K562 (cell line): ENCODE data around the gene CD40. TPM values are rescaled to one million over a fixed set of nuclear protein-coding genes. Genes with fewer than 3 reads are reported as not detected.
A peak's percentile ranks its signal among the peaks of the same experiment; 100 is the strongest.

Experiments
- ATAC-seq: fragments of 200-7000 bp; cut with Tn5 transposase; 3 replicates; pipeline ENCODE4 v1.9.1; 2020; ENCODE audit warnings: moderate library complexity
- BruUV-seq: library from RNA; stranded (reverse); fragments of 400-500 nt; replicated peaks from 2 replicates; lab custom pipeline; 2021; lab: Mats Ljungman, UMichigan
- CTCF ChIA-PET: fragments of 300-600 bp; formaldehyde crosslinking; extraction: SDS; loops from one replicate; lab custom pipeline; 2021; ENCODE audit warnings: low intra/inter-chr PET ratio; lab: Yijun Ruan, JAX
- POLR2A ChIA-PET: fragments of 300-600, 350-650 bp; sonication (Branson Sonifier 250); formaldehyde crosslinking; extraction: SDS; loops from one replicate; lab custom pipeline; 2021; ENCODE audit warnings: antibody characterized with exemption, inconsistent platforms; lab: Yijun Ruan, JAX
- DNase-seq, 4 experiments: peaks; one replicate each; pipeline versions ENCODE4 v3.0.0 to v3.0.0-alpha.2; 2011 to 2018; ENCODE audit warnings: low spot score in 3 of 4, mixed read lengths in 3 of 4; ENCODE audit errors: extremely low read depth in 1 of 4
- FAIRE-seq: peaks from 2 replicates; lab custom pipeline; 2011; peaks lifted over from hg19 to GRCh38; lab: Jason Lieb, UNC
- H2AFZ ChIP-seq: 2 replicates; pipeline ENCODE4 v1.6.0; 2011; ENCODE audit warnings: low read depth, low read length, control low read depth, inconsistent platforms
- H3K27ac ChIP-seq: fragments of 200-600 bp; 3 replicates; pipeline ENCODE4 v1.8.0; 2011; ENCODE audit warnings: low read depth, mild to moderate bottlenecking, control low read depth, inconsistent platforms, low read length, moderate library complexity, mixed read lengths; ENCODE audit errors: extremely low read depth
- H3K27me3 ChIP-seq, 2 experiments: fragments of 300-600 bp in 1 of 2; 2 replicates in 1 of 2; 3 replicates in 1 of 2; pipeline versions ENCODE4 v1.6.0 to v1.8.0; 2011; ENCODE audit warnings: inconsistent platforms in 2 of 2, low read length in 2 of 2, mild to moderate bottlenecking in 1 of 2, mixed read lengths in 1 of 2, moderate library complexity in 1 of 2; ENCODE audit not compliant: control insufficient read depth in 2 of 2, insufficient read depth in 2 of 2
- H3K36me3 ChIP-seq: fragments of 300-600 bp; 3 replicates; pipeline ENCODE4 v1.8.0; 2011; ENCODE audit warnings: mild to moderate bottlenecking, low read length, inconsistent platforms; ENCODE audit not compliant: control insufficient read depth, insufficient read depth
- H3K4me1 ChIP-seq, 2 experiments: fragments of 200-600 bp in 1 of 2; replicated peaks in 1 of 2; 2 replicates in 1 of 2; 3 replicates in 1 of 2; pipeline versions ENCODE4 v1.5.1 to v1.8.0; 2011; ENCODE audit warnings: inconsistent platforms in 2 of 2, low read length in 2 of 2, mild to moderate bottlenecking in 1 of 2, mixed read lengths in 1 of 2, moderate library complexity in 1 of 2; ENCODE audit not compliant: control insufficient read depth in 2 of 2, insufficient read depth in 2 of 2
- H3K4me2 ChIP-seq: 2 replicates; pipeline ENCODE4 v1.6.1; 2011; ENCODE audit warnings: low read length, control low read depth, inconsistent platforms, mixed read lengths; ENCODE audit not compliant: insufficient read depth
- H3K4me3 ChIP-seq: fragments of 200-600 bp; sonication (generic), shearing (Covaris generic); 2 replicates; pipeline ENCODE4 v1.5.1; 2016; ENCODE audit warnings: control low read depth, inconsistent platforms
- H3K79me2 ChIP-seq: fragments of 200-600 bp; 3 replicates; pipeline ENCODE4 v1.8.0; 2011; ENCODE audit warnings: low read length, inconsistent platforms; ENCODE audit not compliant: control insufficient read depth, insufficient read depth
- H3K9ac ChIP-seq, 2 experiments: 2 replicates each; pipeline versions ENCODE4 v1.6.0 to v1.6.1; 2011; ENCODE audit warnings: low read depth in 2 of 2, low read length in 2 of 2, control low read depth in 1 of 2, inconsistent platforms in 1 of 2, mild to moderate bottlenecking in 1 of 2, mixed read lengths in 1 of 2; ENCODE audit not compliant: insufficient read depth in 1 of 2
- H3K9me1 ChIP-seq: one replicate; pipeline ENCODE4 v1.6.0; 2011; ENCODE audit warnings: inconsistent platforms, mild to moderate bottlenecking, low read length, moderate library complexity; ENCODE audit not compliant: control insufficient read depth, insufficient read depth
- H3K9me3 ChIP-seq: replicated peaks from 2 replicates; pipeline ENCODE4 v1.5.1; 2011; ENCODE audit warnings: low read depth, low read length, inconsistent platforms; ENCODE audit not compliant: control insufficient read depth, insufficient read depth
- H4K20me1 ChIP-seq: replicated peaks from 2 replicates; pipeline ENCODE4 v1.6.1; 2011; ENCODE audit warnings: low read length, inconsistent platforms, mixed read lengths; ENCODE audit not compliant: control insufficient read depth, insufficient read depth
- CHD2 ChIP-seq: IDR thresholded peaks from 2 replicates; pipeline ENCODE4 v1.6.1; 2011; ENCODE audit warnings: low read depth, low read length
- COPS2 ChIP-seq: fragments of 450-650 bp; conservative IDR thresholded peaks from 2 replicates; pipeline ENCODE4 v1.6.1; 2016; ENCODE audit warnings: mild to moderate bottlenecking, moderate library complexity
- CTCFL ChIP-seq: IDR thresholded peaks from 2 replicates; pipeline ENCODE4 v1.6.1; 2011; ENCODE audit warnings: borderline replicate concordance, low read depth, mild to moderate bottlenecking, moderate library complexity, low read length; ENCODE audit not compliant: insufficient read depth, poor library complexity, severe bottlenecking
- PHF8 ChIP-seq: fragments of 200-600 bp; sonication (generic); IDR thresholded peaks from 2 replicates; pipeline ENCODE4 v1.6.1; 2012; ENCODE audit warnings: mixed run types, mild to moderate bottlenecking, inconsistent platforms, low read length, moderate library complexity, borderline replicate concordance
- RBFOX2 ChIP-seq: fragments of 200-400 bp; formaldehyde crosslinking; IDR thresholded peaks from 2 replicates; pipeline ENCODE4 v1.6.1; 2017; ENCODE audit warnings: low read depth, mild to moderate bottlenecking, low read length, moderate library complexity
- RBM25 ChIP-seq: fragments of 200-400 bp; formaldehyde crosslinking; IDR thresholded peaks from 2 replicates; pipeline ENCODE4 v1.6.1; 2018; ENCODE audit warnings: low read length, low read depth, moderate library complexity; ENCODE audit not compliant: severe bottlenecking
- ZNF586 ChIP-seq: fragments of 450-650 bp; formaldehyde crosslinking; conservative IDR thresholded peaks from 2 replicates; pipeline ENCODE4 v1.4.0; 2020; ENCODE audit warnings: mild to moderate bottlenecking, moderate library complexity
- ZZZ3 ChIP-seq: fragments of 450-650 bp; IDR thresholded peaks from 2 replicates; pipeline ENCODE4 v1.6.1; 2016; ENCODE audit warnings: antibody characterized with exemption, mild to moderate bottlenecking, moderate library complexity
- WGBS: fragments of 100-300 bp; shearing (Covaris generic); methylation state at CpG from one replicate; pipeline ENCODE4 v1.1.6; 2016; ENCODE audit warnings: low coverage, mixed read lengths; ENCODE audit not compliant: insufficient coverage; ENCODE audit errors: missing lambda C conversion rate; 5-methylcytosine and 5-hydroxymethylcytosine counted together
- in situ Hi-C: fragments of 300-500 bp; cut with MboI; formaldehyde crosslinking; loops from 4 replicates; pipeline ENCODE4 v1.15.0; 2018; ENCODE audit warnings: inconsistent platforms, mixed read lengths
- intact Hi-C: fragments of 100-400 bp; cut with micrococcal nuclease; formaldehyde crosslinking; loops from 2 replicates; pipeline ENCODE4 v1.14.2; 2022
- polyA plus RNA-seq, 8 experiments: library from polyadenylated mRNA; depleted of rRNA in 4 of 8; stranded (reverse) in 5 of 8; unstranded in 3 of 8; fragments of >200 nt; fragmentation: Nextera tagmentation in 2 of 8; fragmentation: Illumina TruSeq in 1 of 8; extraction: Ambion mirVana in 2 of 8; extraction: Trizol in 1 of 8; gene quantifications; 2 replicates each; pipeline versions ENCODE4 v1.2.1 to v1.2.3, GENCODE V29; 2011 to 2014; ENCODE audit warnings: inconsistent platforms in 1 of 8, missing spikeins in 1 of 8
- total RNA-seq, 7 experiments: library from RNA; depleted of rRNA in 6 of 7; stranded (reverse); fragments of >200 nt in 6 of 7; fragmentation: Illumina TruSeq in 2 of 7; extraction: Trizol in 2 of 7; gene quantifications; 2 replicates each; pipeline versions ENCODE4 v1.2.1 to v1.2.3, GENCODE V29; 2011 to 2021; ENCODE audit warnings: low replicate concordance in 1 of 7
- TF ChIP-seq, protein P1 (sequence below): fragments of 450-650 bp; IDR thresholded peaks from 2 replicates; pipeline ENCODE4 v1.6.1; 2018; ENCODE audit not compliant: partially characterized antibody
- TF ChIP-seq, protein P2 (sequence below), 3 experiments: IDR thresholded peaks in 2 of 3; conservative IDR thresholded peaks in 1 of 3; 2 replicates each; pipeline ENCODE4 v1.5.1; 2011 to 2012; ENCODE audit warnings: low read length in 3 of 3, mild to moderate bottlenecking in 3 of 3, control low read depth in 2 of 3, improper control_type of control experiment in 1 of 3, inconsistent platforms in 1 of 3, low read depth in 1 of 3, mixed read lengths in 1 of 3, moderate library complexity in 1 of 3; ENCODE audit not compliant: insufficient read depth in 2 of 3
- TF ChIP-seq, protein P3 (sequence below): sonication (generic); formaldehyde crosslinking; IDR thresholded peaks from 2 replicates; pipeline ENCODE4 v1.9.0; 2022; ENCODE audit warnings: mild to moderate bottlenecking, missing genetic modification reagents

Gene CD40
- total and polyA plus RNA-seq, 9 of the 15 experiments (the other 6 are each of a cell fraction or from before 2014, with no cell fraction given): 0.76 to 3.7 (median 1.6) TPM

GRCh38 chr20:46174469-46175126 is 56.5 kb downstream of the CD40 start (continued):
- TF ChIP-seq ZNF586 (CRISPR knock-in tag) (no peak), CTCFL (peak; percentile 2)

GRCh38 chr20:46175127-46175494 is 57.0 kb downstream of the CD40 start:
- ATAC-seq (no peak), DNase-seq (no peak), FAIRE-seq (no peak)
- H3K27me3 ChIP-seq: peaks cover 21 to 76% of the 10 kb centered on the region in 2 experiments
- no peak overlapping the region for H2AFZ ChIP-seq
- H3K79me2 ChIP-seq: no peaks in the 10 kb centered on the region
- H3K9me1 ChIP-seq: no peaks in the 10 kb centered on the region
- H4K20me1 ChIP-seq: peaks cover 8% of the 10 kb centered on the region; the same call in 1 of the 2 replicates
- H3K9ac ChIP-seq: no peak overlapping the region
- BruUV-seq: no TSS peak
- in situ Hi-C loops (no loop called here), intact Hi-C loops (loop anchor here (2.0 kb wide), 1 partner anchor 42 kb away; no protein-coding TSS in a partner anchor)
- no peaks in the 10 kb centered on the region for H3K9me3 ChIP-seq
- no peak overlapping the region for H3K27ac ChIP-seq
- ChIA-PET POLR2A (interaction anchor here (0.6 kb wide), 1 partner anchor 17 kb away, joined by 5 read pairs; no protein-coding TSS in a partner anchor), CTCF (interaction anchor here (0.6 to 1.3 kb wide), 2 partner anchors 156 to 161 kb away, joined by 3 to 4 read pairs; no protein-coding TSS in a partner anchor)
- WGBS: 6% methylated on average over 4 of the region's 4 CpGs
- no peak overlapping the region for H3K4me2 ChIP-seq
- no peak overlapping the region for H3K4me3 ChIP-seq
- no peaks in the 10 kb centered on the region for H3K36me3 ChIP-seq
- peaks cover 0 to 10% of the 10 kb centered on the region in 2 experiments; a peak in 1 of 5 replicates for H3K4me1 ChIP-seq
- TF ChIP-seq CHD2 (no peak), PHF8 (no peak), COPS2 (no peak), ZZZ3 (no peak), RBM25 (peak; percentile 62), RBFOX2 (no peak)
- TF ChIP-seq, protein P1, sequence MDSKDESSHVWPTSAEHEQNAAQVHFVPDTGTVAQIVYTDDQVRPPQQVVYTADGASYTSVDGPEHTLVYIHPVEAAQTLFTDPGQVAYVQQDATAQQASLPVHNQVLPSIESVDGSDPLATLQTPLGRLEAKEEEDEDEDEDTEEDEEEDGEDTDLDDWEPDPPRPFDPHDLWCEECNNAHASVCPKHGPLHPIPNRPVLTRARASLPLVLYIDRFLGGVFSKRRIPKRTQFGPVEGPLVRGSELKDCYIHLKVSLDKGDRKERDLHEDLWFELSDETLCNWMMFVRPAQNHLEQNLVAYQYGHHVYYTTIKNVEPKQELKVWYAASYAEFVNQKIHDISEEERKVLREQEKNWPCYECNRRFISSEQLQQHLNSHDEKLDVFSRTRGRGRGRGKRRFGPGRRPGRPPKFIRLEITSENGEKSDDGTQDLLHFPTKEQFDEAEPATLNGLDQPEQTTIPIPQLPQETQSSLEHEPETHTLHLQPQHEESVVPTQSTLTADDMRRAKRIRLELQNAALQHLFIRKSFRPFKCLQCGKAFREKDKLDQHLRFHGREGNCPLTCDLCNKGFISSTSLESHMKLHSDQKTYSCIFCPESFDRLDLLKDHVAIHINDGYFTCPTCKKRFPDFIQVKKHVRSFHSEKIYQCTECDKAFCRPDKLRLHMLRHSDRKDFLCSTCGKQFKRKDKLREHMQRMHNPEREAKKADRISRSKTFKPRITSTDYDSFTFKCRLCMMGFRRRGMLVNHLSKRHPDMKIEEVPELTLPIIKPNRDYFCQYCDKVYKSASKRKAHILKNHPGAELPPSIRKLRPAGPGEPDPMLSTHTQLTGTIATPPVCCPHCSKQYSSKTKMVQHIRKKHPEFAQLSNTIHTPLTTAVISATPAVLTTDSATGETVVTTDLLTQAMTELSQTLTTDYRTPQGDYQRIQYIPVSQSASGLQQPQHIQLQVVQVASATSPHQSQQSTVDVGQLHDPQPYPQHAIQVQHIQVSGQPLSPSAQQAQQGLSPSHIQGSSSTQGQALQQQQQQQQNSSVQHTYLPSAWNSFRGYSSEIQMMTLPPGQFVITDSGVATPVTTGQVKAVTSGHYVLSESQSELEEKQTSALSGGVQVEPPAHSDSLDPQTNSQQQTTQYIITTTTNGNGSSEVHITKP: no peak
- TF ChIP-seq, protein P2, sequence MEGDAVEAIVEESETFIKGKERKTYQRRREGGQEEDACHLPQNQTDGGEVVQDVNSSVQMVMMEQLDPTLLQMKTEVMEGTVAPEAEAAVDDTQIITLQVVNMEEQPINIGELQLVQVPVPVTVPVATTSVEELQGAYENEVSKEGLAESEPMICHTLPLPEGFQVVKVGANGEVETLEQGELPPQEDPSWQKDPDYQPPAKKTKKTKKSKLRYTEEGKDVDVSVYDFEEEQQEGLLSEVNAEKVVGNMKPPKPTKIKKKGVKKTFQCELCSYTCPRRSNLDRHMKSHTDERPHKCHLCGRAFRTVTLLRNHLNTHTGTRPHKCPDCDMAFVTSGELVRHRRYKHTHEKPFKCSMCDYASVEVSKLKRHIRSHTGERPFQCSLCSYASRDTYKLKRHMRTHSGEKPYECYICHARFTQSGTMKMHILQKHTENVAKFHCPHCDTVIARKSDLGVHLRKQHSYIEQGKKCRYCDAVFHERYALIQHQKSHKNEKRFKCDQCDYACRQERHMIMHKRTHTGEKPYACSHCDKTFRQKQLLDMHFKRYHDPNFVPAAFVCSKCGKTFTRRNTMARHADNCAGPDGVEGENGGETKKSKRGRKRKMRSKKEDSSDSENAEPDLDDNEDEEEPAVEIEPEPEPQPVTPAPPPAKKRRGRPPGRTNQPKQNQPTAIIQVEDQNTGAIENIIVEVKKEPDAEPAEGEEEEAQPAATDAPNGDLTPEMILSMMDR (IDR thresholded peaks at IDR 0.05 in 2 of 3, conservative IDR thresholded peaks at IDR 0.05 in 1 of 3; ENCODE audit: insufficient read depth in 2 of 3, low read depth in 1 of 3, low read length in 3 of 3): no peak
- TF ChIP-seq, protein P3, sequence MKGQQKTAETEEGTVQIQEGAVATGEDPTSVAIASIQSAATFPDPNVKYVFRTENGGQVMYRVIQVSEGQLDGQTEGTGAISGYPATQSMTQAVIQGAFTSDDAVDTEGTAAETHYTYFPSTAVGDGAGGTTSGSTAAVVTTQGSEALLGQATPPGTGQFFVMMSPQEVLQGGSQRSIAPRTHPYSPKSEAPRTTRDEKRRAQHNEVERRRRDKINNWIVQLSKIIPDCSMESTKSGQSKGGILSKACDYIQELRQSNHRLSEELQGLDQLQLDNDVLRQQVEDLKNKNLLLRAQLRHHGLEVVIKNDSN (CRISPR knock-in tag): no peak
